ENCODE data around the gene ICAM5.
"Not testable (repeated sequence)": the region's sequence is repeated elsewhere in the genome, so short reads cannot be mapped to it uniquely, and the experiment has no call there.

ICAM5 gene, protein sequence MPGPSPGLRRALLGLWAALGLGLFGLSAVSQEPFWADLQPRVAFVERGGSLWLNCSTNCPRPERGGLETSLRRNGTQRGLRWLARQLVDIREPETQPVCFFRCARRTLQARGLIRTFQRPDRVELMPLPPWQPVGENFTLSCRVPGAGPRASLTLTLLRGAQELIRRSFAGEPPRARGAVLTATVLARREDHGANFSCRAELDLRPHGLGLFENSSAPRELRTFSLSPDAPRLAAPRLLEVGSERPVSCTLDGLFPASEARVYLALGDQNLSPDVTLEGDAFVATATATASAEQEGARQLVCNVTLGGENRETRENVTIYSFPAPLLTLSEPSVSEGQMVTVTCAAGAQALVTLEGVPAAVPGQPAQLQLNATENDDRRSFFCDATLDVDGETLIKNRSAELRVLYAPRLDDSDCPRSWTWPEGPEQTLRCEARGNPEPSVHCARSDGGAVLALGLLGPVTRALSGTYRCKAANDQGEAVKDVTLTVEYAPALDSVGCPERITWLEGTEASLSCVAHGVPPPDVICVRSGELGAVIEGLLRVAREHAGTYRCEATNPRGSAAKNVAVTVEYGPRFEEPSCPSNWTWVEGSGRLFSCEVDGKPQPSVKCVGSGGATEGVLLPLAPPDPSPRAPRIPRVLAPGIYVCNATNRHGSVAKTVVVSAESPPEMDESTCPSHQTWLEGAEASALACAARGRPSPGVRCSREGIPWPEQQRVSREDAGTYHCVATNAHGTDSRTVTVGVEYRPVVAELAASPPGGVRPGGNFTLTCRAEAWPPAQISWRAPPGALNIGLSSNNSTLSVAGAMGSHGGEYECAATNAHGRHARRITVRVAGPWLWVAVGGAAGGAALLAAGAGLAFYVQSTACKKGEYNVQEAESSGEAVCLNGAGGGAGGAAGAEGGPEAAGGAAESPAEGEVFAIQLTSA

DNA sequence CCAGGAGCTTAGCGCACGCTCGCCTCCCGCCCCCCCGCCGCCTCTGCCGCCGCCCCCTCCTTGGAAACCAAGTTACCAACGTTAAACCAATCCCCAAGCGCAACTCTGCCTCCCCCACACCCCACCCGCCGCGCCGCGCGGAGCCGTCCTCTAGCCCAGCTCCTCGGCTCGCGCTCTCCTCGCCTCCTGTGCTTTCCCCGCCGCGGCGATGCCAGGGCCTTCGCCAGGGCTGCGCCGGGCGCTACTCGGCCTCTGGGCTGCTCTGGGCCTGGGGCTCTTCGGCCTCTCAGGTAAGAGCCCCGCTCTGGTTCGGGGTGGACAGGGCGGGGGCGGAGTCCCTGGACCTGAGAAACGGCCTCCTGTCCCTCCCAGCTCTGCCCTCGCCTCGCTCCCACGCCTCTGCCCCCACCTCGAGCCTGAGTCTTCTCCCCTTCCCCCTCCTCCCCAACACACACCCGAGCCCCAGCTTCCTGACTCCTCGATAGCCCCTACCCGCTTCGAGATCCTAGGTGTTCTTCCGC, at the start of gene ICAM5:
Gene ICAM5, plus strand, starts transcription at position 117 of the 521 bp plus-strand sequence. Its CDS starts 92 bp downstream, at position 209.
- DNase-seq (ENCODE audit: extremely low read depth in 1 of 2, low read depth in 1 of 2) = no peak

DNA sequence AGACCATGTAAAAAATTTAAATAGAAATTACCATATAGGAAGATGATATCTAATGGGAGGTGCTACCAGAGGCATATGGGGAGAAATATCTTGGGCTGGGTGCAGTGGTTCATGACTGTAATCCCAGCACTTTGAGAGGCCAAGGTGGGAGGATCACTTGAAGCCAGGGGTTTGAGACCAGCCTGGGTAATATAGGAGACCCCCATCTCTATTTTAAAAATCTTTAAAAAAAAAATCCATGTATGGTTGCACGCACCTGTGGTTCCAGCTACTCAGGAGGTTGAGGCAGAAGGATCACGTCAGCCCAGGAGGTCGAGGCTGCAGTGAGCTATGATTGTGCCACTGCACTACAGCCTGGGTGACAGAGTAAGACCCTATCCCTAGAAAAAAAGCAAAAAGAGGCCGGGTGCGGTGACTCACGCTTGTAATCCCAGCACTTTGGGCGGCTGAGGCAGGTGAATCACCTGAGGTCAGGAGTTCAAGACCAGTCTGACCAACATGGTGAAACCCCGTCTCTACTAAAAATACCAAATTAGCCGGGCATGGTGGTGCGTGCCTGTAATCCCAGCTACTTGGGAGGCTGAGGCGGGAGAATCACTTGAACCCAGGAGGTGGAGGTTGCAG, 47.8 kb upstream of the ICAM5 start:
- DNase-seq (ENCODE audit: extremely low read depth in 1 of 2, low read depth in 1 of 2) = not testable (repeated sequence)

DNA sequence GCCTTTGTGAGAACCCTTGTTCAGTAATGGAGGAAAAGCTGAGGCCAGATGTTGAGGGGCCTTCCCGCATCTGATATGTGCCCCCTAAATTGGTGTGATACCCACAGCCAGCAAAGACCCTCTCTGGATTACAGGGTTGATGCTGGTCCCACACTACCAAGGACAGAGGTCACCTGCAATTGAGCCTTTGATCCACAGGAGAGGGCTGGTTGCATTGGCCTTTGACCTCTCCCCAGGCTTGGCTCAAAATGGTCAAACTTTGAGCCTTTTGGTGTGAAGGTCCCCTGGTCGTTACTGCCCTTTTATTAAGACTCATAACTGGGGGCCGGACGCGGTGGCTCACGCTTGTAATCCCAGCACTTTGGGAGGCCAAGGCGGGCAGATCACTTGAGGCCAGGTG, 46.1 kb upstream of the ICAM5 start:
- no peak for DNase-seq (ENCODE audit: extremely low read depth in 1 of 2, low read depth in 1 of 2)

DNA sequence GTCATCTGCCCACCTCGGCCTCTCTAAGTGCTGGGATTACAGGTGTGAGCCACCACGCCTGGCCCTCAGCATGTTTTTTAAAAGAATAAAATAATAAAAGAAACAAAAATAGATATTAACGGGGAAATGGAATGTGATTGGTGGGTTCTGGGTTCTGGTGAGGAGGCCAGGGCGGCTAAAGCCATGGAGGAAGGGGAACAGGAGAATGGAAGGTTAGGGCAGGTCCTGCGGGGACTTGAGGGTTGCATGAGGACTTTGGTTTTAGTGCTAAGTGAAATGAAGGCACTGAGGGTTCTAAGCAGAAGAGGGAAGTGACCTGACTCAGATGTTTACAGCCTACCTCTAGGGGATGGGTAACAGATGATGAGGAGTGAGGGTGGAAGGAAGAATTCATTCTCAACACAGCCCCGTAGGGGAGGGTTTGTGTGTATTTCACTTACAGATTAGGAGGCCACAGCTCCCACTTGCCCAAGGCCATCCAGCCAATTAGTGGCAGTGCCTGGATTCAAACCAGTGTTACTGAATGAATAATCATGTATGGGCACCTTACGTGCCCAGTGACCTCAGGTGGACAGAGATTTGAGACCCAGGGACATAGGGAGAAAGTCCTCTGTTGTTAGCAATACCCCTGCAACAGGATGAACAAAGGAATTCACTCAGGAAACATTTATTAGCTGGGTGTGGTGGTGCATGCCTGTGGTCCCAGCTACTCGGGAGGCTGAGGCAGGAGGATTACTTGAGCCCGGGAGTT, 44.4 kb upstream of the ICAM5 start:
- no peak for DNase-seq (ENCODE audit: extremely low read depth in 1 of 2, low read depth in 1 of 2)

DNA sequence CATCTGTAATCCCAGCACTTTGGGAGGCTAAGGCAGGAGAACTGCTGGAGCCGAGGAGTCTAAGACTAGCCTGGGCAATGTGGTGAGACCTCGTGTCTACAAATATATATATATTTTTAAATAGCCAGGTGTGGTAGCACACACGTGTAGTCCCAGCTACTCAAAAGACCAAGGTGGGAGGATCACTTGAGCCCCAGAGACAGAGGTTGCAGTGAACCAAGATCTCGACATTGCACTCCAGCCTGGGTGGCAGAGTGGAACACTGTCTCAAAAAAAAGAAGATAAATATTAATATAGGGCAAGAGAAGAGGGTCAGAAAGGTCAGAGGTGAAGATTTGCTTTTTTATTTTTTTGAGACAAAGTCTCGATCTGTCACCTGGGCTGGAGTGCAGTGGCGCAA, 43.2 kb upstream of the ICAM5 start:
- no peak for DNase-seq (ENCODE audit: extremely low read depth in 1 of 2, low read depth in 1 of 2)

DNA sequence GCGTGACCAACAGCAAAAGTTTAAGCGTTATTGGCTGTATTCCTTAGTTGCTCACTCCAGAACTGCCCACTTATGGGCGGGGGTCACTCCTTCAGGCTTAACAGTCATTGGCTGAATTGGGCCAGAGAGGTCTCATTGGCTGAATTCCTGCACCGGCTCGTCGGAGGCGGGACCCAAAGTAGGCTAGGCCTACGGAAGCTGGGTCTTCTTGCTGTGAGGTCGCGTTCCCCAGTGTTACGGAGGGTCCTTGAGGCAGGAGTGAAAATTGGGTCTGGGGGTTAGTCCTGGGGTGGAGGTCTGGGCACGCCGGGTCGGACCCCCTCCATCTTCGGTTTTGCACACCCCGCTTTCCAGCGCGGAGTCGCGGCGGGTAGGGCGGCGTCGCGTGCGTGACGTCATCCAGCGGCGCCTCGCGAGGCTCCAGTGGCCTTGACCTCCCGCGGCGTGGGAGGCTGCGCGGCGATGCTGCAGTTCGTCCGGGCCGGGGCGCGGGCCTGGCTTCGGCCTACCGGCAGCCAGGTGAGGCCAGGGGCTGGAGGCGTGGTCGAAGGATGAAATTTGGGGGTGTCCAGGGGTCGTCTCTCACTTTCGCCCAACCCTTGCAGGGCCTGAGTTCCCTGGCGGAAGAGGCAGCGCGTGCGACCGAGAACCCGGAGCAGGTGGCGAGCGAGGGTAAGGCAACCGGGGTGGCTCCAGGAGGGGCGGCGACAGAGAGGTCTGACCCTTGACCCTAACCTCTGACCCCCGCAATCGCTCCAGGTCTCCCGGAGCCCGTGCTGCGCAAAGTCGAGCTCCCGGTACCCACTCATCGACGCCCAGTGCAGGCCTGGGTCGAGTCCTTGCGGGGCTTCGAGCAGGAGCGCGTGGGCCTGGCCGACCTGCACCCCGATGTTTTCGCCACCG, 37.7 kb upstream of the ICAM5 start, which contains the start of gene MRPL4:
Gene MRPL4, plus strand, starts transcription at position 423 of the 903 bp plus-strand sequence. Its CDS starts 40 bp downstream, at position 463.
- DNase-seq (ENCODE audit: extremely low read depth in 1 of 2, low read depth in 1 of 2) = peak; percentile 83 to 90

DNA sequence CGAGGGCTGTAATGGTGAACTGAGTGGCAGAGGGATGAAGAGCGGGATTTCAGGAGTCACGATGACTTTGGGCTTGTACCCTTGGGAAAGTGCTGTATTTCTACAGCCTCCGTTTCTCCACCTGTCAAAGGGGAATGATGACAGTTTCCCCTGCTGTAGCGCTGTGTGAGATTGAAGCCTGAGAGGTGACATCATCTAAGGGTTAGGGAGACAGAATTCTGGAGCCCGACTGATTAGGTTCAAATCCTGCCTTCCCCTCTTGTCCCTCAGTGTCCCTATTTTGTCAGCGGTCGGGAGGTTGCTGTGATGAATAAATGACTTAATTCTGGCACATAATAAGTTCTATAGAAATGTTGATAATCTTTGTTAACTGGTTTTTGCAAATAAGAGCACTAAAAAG, 37.0 kb upstream of the ICAM5 start:
- DNase-seq (ENCODE audit: extremely low read depth in 1 of 2, low read depth in 1 of 2) = no peak

DNA sequence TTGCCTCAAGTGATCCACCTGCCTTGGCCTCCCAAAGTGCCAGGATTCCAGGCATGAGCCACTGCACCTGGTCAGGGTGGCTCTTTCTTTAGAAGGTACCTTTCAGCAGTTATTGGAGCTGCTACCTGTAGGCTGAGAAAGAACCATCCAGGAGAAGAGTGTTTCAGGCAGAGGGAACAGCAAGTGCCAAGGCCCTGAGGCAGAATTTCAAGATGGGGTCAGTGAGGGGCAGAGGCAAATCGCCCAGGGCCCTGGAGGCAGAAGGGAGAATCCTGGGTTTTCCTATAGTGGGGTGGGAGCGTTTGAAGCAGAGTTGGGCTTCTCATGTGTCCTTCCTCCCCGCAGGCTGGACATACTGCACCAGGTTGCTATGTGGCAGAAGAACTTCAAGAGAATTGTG, 35.5 kb upstream of the ICAM5 start:
- DNase-seq (ENCODE audit: extremely low read depth in 1 of 2, low read depth in 1 of 2) = no peak

DNA sequence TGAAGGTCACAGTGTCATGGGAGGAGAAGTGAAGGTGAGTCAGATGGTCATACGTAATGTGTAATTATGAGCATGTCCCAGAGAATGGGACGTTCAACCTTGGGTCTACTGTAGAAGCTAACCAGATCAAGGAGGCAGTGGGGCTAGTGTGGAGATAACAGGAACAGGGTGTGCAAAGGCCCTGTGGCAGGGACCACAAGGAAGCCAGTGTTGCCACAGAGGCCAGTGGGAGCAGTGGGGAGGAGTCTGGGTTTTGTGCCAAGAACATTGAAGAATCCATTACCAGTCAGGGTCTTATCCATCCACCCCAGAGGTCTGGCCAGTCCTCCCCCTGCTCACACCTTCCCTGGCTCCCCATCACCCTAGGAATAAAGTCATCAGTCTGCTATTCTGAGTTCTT, 34.4 kb upstream of the ICAM5 start:
- DNase-seq (ENCODE audit: extremely low read depth in 1 of 2, low read depth in 1 of 2) = no peak

DNA sequence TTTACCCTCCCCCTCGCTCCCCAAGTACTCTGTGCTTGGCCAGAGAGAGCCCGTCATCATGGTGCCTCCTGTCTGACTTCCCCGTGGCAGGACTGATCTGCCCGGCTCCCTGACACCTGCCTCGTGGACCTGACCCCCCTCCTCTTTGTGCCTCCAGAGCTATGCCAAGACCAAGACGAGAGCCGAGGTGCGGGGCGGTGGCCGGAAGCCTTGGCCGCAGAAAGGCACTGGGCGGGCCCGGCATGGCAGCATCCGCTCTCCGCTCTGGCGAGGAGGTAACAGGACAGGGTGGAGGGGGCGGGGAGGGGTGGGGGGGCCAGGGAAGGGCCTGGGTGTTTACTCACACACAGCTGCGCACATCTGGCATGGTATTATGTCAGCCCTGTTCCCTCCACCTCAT, 33.2 kb upstream of the ICAM5 start:
- no peak for DNase-seq (ENCODE audit: extremely low read depth in 1 of 2, low read depth in 1 of 2)

DNA sequence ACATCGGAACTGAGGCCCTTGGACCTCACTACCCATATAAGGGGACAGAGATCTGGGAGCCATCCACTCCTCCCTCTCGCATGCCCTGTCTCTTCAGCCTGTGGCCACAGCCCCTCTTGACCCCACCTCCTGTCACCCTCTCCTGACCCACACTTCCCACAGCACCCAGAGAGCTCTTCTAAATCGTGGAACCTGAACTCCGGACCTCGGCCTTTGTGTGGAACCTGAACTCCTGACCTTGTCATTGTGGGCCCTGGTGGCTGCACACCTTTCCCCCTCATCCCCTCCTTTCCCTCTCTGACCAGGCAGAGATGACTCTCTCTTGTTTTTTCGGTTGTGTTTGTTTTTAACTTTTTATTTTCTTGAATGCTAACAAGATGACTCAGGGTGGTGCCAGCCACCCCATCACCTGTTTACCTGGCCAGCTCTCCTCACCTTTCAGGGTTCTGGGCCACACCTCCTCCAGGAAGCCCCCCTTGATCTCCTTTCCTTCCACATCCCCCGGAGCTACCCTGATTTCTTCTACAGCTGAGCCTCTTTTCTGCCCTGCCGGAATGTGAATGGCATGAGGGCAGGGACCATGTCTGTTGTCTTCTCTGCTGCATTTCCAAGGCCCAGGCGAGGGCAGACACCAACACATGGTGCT, 32.7 kb upstream of the ICAM5 start:
- DNase-seq (ENCODE audit: extremely low read depth in 1 of 2, low read depth in 1 of 2) = no peak

DNA sequence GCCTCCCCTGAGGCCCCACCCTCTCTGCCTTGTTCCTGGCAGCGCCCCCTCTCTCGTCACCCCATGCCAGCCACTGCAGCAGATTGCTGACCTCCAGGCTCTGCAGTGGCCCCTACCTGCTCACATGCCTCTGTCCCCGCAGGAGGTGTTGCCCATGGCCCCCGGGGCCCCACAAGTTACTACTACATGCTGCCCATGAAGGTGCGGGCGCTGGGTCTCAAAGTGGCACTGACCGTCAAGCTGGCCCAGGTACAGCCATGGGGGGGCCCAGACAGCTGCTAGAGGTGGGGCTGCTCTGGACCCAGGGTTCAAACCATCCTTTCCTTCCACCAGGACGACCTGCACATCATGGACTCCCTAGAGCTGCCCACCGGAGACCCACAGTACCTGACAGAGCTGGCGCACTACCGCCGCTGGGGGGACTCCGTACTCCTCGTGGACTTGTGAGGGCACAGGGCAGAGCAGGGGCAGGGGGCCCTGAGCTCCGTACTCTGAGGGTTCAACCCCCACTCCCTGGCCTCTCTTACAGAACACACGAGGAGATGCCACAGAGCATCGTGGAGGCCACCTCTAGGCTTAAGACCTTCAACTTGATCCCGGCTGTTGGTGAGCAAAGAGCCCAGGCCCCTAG, 31.6 kb upstream of the ICAM5 start:
- DNase-seq (ENCODE audit: extremely low read depth in 1 of 2, low read depth in 1 of 2) = no peak

DNA sequence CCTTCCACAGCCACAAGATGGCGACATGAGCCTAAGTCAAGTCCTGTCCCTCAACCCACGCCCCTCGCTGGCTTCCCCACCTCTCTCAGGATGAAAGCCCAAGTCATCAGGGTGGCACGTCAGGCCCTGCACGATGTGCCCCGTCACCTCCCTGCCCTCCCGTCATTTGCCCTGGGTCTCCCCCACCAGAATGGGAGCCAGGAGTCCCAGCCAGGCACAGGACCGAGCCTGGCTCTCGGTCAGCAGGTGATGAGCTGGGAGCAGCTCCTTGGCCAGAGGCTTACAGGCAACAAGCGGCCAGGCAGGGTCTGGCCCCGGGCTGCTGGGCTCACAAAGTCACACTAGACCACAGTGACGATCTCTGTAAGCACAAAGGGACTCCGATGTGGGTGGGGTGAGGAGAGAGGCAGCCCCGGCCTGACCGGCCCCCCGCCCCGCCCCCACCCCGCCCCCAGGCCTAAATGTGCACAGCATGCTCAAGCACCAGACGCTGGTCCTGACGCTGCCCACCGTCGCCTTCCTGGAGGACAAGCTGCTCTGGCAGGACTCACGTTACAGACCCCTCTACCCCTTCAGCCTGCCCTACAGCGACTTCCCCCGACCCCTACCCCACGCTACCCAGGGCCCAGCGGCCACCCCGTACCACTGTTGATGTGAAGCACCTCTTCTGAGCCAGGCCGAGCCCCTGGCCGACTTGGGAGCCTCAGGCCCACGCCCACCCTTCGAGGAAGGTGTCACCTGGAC, 30.4 kb upstream of the ICAM5 start:
- DNase-seq (ENCODE audit: extremely low read depth in 1 of 2, low read depth in 1 of 2) = peak; percentile 68 to 80

DNA sequence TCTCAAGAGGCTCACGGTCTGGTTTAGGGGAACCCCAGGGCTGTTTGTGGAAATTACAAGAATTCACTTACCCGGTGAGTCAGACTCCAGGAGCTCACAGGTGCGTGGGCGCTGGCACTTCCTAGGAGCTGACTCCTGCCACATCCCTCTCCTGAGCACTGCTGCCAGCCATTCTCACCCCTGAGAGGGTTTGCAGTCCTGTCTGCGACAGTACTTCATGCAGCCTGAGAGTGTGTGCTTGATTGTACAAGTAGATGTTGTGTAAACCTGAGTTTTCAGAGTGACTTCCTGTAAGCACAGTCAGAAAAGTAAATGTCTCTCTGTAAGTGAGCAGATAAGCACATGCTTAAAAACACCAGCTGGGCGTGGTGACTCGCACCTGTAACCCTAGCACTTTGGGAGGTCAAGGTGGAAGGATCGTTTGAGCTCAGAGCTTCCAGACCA, 29.6 kb upstream of the ICAM5 start:
- DNase-seq (ENCODE audit: extremely low read depth in 1 of 2, low read depth in 1 of 2) = no peak

DNA sequence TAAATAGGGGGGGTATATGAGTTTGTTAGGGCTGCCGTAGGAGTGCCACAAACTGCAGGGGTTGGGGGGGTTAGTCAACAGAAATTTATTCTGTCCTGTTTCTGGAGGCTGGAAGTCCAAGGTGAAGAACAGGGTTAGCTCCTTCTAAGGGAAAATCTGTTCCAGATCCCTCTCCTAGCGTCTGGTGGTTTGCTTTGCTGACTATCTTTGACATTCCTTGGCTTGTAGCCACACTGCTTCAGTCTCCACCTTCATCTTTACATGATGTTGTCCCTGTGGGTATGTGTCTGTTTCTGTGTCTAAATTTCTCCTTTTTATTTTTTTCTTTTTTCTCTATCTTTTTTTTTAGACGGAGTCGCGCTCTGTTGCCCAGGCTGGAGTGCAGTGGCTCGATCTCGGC, 27.0 kb upstream of the ICAM5 start:
- no peak for DNase-seq (ENCODE audit: extremely low read depth in 1 of 2, low read depth in 1 of 2)

DNA sequence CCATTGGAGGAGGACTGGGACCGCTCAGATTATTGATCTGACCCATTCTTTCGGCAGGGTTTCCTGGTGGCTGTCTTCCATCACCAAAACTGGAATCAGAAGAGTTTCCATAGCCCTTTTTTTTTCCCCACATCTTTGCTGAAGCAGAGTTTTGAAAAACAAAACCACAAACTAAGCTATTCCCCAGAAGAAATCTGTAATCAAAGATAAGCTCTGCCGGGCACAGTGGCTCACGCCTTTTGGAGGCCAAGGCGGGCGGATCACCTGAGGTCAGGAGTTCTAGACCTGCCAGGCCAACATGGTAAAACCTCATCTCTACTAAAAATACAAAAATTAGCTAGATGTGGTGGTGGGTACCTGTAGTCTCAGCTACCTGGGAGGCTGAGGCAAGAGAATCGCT, 23.0 kb upstream of the ICAM5 start:
- no peak for DNase-seq (ENCODE audit: extremely low read depth in 1 of 2, low read depth in 1 of 2)

DNA sequence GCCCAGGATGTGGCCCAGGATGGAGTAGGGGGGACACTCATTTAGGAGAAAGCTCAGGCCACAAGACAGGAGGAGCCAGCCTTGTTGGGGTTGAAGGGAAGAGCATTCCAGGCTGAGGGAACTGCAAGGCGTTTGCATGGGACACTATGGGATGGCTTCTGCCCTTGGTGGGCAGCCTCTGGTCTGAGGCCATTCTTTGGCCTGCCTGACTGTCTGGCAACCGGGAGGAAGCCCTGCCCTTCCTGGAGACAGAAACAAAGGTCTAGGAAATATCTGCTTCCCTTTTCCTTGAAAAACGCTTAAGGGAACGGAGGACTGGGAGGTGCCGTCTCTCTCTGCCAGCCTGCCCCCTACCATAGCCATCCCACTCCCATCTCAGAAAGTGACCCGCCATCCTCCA, 21.7 kb upstream of the ICAM5 start:
- no peak for DNase-seq (ENCODE audit: extremely low read depth in 1 of 2, low read depth in 1 of 2)
